GM18858 (cell line): Measurements from ENCODE around the gene DPP10.
"Not testable (repeated sequence)": the region's sequence is repeated elsewhere in the genome, so short reads cannot be mapped to it uniquely, and the experiment has no call there.

Experiments
- ATAC-seq: cut with Tn5 transposase; IDR thresholded peaks from one replicate; pipeline ENCODE4 v1.9.1; 2021; ENCODE audit not compliant: unreplicated experiment

Gene DPP10

GRCh38 chr2:115389898-115390565, 947.6 kb downstream of the DPP10 start:
- no peak for ATAC-seq

- ATAC-seq, result no peak
Observed at GRCh38 chr2:115396579-115396978, 954.1 kb downstream of the DPP10 start.

- ATAC-seq, result no peak
Observed at GRCh38 chr2:115400940-115401339, 958.5 kb downstream of the DPP10 start.

- no peak for ATAC-seq
Observed at GRCh38 chr2:115412501-115412900, 970.1 kb downstream of the DPP10 start.

- ATAC-seq, result no peak
Observed at GRCh38 chr2:115413791-115414190, 971.4 kb downstream of the DPP10 start.

GRCh38 chr2:115414466-115414865, 972.0 kb downstream of the DPP10 start:
- ATAC-seq, result no peak

GRCh38 chr2:115422004-115422634, 979.7 kb downstream of the DPP10 start:
- ATAC-seq, result no peak

- no peak for ATAC-seq
Observed at GRCh38 chr2:115427436-115427835, 985.0 kb downstream of the DPP10 start.

GRCh38 chr2:115440746-115441145, 998.3 kb downstream of the DPP10 start:
- not testable (repeated sequence) for ATAC-seq

- ATAC-seq, result no peak
Observed at GRCh38 chr2:115443539-115444185, 1001.2 kb downstream of the DPP10 start.

- ATAC-seq, result peak; percentile 43
Observed at GRCh38 chr2:115460008-115460407, 1017.6 kb downstream of the DPP10 start.

GRCh38 chr2:115480741-115481140, 1038.3 kb downstream of the DPP10 start:
- no peak for ATAC-seq

- ATAC-seq, result no peak
Observed at GRCh38 chr2:115481842-115482241, 1039.4 kb downstream of the DPP10 start.

- no peak for ATAC-seq
Observed at GRCh38 chr2:115483666-115484065, 1041.2 kb downstream of the DPP10 start.

- no peak for ATAC-seq
Observed at GRCh38 chr2:115484486-115484885, 1042.0 kb downstream of the DPP10 start.

GRCh38 chr2:115484983-115485382, 1042.5 kb downstream of the DPP10 start:
- ATAC-seq, result no peak

GRCh38 chr2:115491186-115491793, 1048.8 kb downstream of the DPP10 start:
- no peak for ATAC-seq

GRCh38 chr2:115505331-115505730, 1062.9 kb downstream of the DPP10 start:
- no peak for ATAC-seq

- ATAC-seq, result no peak
Observed at GRCh38 chr2:115520727-115521126, 1078.3 kb downstream of the DPP10 start.

- ATAC-seq, result no peak
Observed at GRCh38 chr2:115524452-115524851, 1082.0 kb downstream of the DPP10 start.

GRCh38 chr2:115529627-115530026, 1087.2 kb downstream of the DPP10 start:
- ATAC-seq, result no peak

GRCh38 chr2:115533081-115533480, 1090.6 kb downstream of the DPP10 start:
- no peak for ATAC-seq
